Activated T-cell treated with anti-CD3 and anti-CD28 coated beads for 1 hour (primary cell): ENCODE measurements around the gene SLC25A36.
"Not testable (repeated sequence)": the region's sequence is repeated elsewhere in the genome, so short reads cannot be mapped to it uniquely, and the experiment has no call there.

Experiments
- DNase-seq: peaks from one replicate; pipeline ENCODE4 v3.0.0-alpha.2; 2020; ENCODE audit warnings: low read depth

Gene SLC25A36

GRCh38 chr3:140994861-140995260 is 53.2 kb downstream of the SLC25A36 start:
- not testable (repeated sequence) for DNase-seq

GRCh38 chr3:140995881-140996280 is 54.2 kb downstream of the SLC25A36 start:
- DNase-seq = no peak

- DNase-seq = peak; percentile 14
Measured at GRCh38 chr3:141000027-141000663, 58.5 kb downstream of the SLC25A36 start.

- no peak for DNase-seq
Measured at GRCh38 chr3:141000686-141001085, 59.0 kb downstream of the SLC25A36 start.

GRCh38 chr3:141006344-141006743 is 64.7 kb downstream of the SLC25A36 start:
- DNase-seq = no peak

GRCh38 chr3:141009496-141009895 is 67.9 kb downstream of the SLC25A36 start:
- DNase-seq = no peak

- DNase-seq = peak; percentile 67
Measured at GRCh38 chr3:141011232-141011996, 69.8 kb downstream of the SLC25A36 start.

GRCh38 chr3:141011997-141012262 is 70.3 kb downstream of the SLC25A36 start:
- DNase-seq = no peak

GRCh38 chr3:141012571-141012970 is 70.9 kb downstream of the SLC25A36 start:
- no peak for DNase-seq

GRCh38 chr3:141015481-141015880 is 73.8 kb downstream of the SLC25A36 start:
- no peak for DNase-seq

GRCh38 chr3:141017366-141018322 is 76.0 kb downstream of the SLC25A36 start:
- DNase-seq = not testable (repeated sequence)

GRCh38 chr3:141019244-141019643 is 77.6 kb downstream of the SLC25A36 start:
- DNase-seq = no peak

- no peak for DNase-seq
Measured at GRCh38 chr3:141020143-141020830, 78.7 kb downstream of the SLC25A36 start.

- DNase-seq = no peak
Measured at GRCh38 chr3:141021261-141021660, 79.6 kb downstream of the SLC25A36 start.
